Measurements from ENCODE around the gene MARK1.

The MARK1 gene

GRCh38 chr1:220504329-220504728, 23.6 kb upstream of the MARK1 start:
- TF ChIP-seq CTCF (IDR thresholded peaks at IDR 0.05; ENCODE audit: poor library complexity, severe bottlenecking), result no peak
- H3K9me3 ChIP-seq (ENCODE audit: severe bottlenecking), result no peaks in the 10 kb centered on the region
- no peaks in the 10 kb centered on the region for H3K36me3 ChIP-seq (ENCODE audit: low read depth)
- no peak overlapping the region for H3K27ac ChIP-seq (ENCODE audit: poor library complexity, severe bottlenecking)
- DNase-seq (ENCODE audit: low spot score), result no peak
- H3K4me1 ChIP-seq (ENCODE audit: insufficient read depth, poor library complexity, severe bottlenecking), result no peaks in the 10 kb centered on the region
- no peak for ATAC-seq (ENCODE audit: low read depth)
- H3K27me3 ChIP-seq (ENCODE audit: insufficient read depth, poor library complexity, severe bottlenecking), result no peaks in the 10 kb centered on the region
- no peak overlapping the region for H3K4me3 ChIP-seq (ENCODE audit: severe bottlenecking)

GRCh38 chr1:220507085-220507484, 20.9 kb upstream of the MARK1 start:
- no peak for TF ChIP-seq CTCF (IDR thresholded peaks at IDR 0.05; ENCODE audit: poor library complexity, severe bottlenecking)
- Histone ChIP-seq H3K9me3 (ENCODE audit: severe bottlenecking) (no peaks in the 10 kb centered on the region), H3K36me3 (ENCODE audit: low read depth) (no peaks in the 10 kb centered on the region), H3K27ac (ENCODE audit: poor library complexity, severe bottlenecking) (no peak overlapping the region), H3K4me1 (ENCODE audit: insufficient read depth, poor library complexity, severe bottlenecking) (peaks cover 13% of the 10 kb centered on the region), H3K27me3 (ENCODE audit: insufficient read depth, poor library complexity, severe bottlenecking) (no peaks in the 10 kb centered on the region), H3K4me3 (ENCODE audit: severe bottlenecking) (no peak overlapping the region)
- no peak for ATAC-seq (ENCODE audit: low read depth)
- no peak for DNase-seq (ENCODE audit: low spot score)

- DNase-seq (ENCODE audit: low spot score) (no peak), ATAC-seq (ENCODE audit: low read depth) (peak; percentile 95)
- Histone ChIP-seq H3K4me3 (ENCODE audit: severe bottlenecking) (no peak overlapping the region), H3K27me3 (ENCODE audit: insufficient read depth, poor library complexity, severe bottlenecking) (no peaks in the 10 kb centered on the region), H3K4me1 (ENCODE audit: insufficient read depth, poor library complexity, severe bottlenecking) (peaks cover 32% of the 10 kb centered on the region), H3K36me3 (ENCODE audit: low read depth) (no peaks in the 10 kb centered on the region), H3K27ac (ENCODE audit: poor library complexity, severe bottlenecking) (peak overlapping the region; percentile 27), H3K9me3 (ENCODE audit: severe bottlenecking) (no peaks in the 10 kb centered on the region)
- no peak for TF ChIP-seq CTCF (IDR thresholded peaks at IDR 0.05; ENCODE audit: poor library complexity, severe bottlenecking)
Observed at GRCh38 chr1:220511179-220511578, 16.8 kb upstream of the MARK1 start.

- H3K9me3 ChIP-seq (ENCODE audit: severe bottlenecking), result no peaks in the 10 kb centered on the region
- no peak for TF ChIP-seq CTCF (IDR thresholded peaks at IDR 0.05; ENCODE audit: poor library complexity, severe bottlenecking)
- H3K4me1 ChIP-seq (ENCODE audit: insufficient read depth, poor library complexity, severe bottlenecking), result peaks cover 38% of the 10 kb centered on the region
- no peak for DNase-seq (ENCODE audit: low spot score)
- H3K36me3 ChIP-seq (ENCODE audit: low read depth), result no peaks in the 10 kb centered on the region
- no peaks in the 10 kb centered on the region for H3K27me3 ChIP-seq (ENCODE audit: insufficient read depth, poor library complexity, severe bottlenecking)
- no peak for ATAC-seq (ENCODE audit: low read depth)
- H3K27ac ChIP-seq (ENCODE audit: poor library complexity, severe bottlenecking), result peak overlapping the region; percentile 27
- no peak overlapping the region for H3K4me3 ChIP-seq (ENCODE audit: severe bottlenecking)
Observed at GRCh38 chr1:220511785-220512184, 16.2 kb upstream of the MARK1 start.

- H3K9me3 ChIP-seq (ENCODE audit: severe bottlenecking), result no peaks in the 10 kb centered on the region
- no peaks in the 10 kb centered on the region for H3K36me3 ChIP-seq (ENCODE audit: low read depth)
- no peak overlapping the region for H3K4me3 ChIP-seq (ENCODE audit: severe bottlenecking)
- no peaks in the 10 kb centered on the region for H3K27me3 ChIP-seq (ENCODE audit: insufficient read depth, poor library complexity, severe bottlenecking)
- H3K4me1 ChIP-seq (ENCODE audit: insufficient read depth, poor library complexity, severe bottlenecking), result peaks cover 43% of the 10 kb centered on the region
- DNase-seq (ENCODE audit: low spot score), result no peak
- peak overlapping the region; percentile 90 for H3K27ac ChIP-seq (ENCODE audit: poor library complexity, severe bottlenecking)
- no peak for TF ChIP-seq CTCF (IDR thresholded peaks at IDR 0.05; ENCODE audit: poor library complexity, severe bottlenecking)
- no peak for ATAC-seq (ENCODE audit: low read depth)
Observed at GRCh38 chr1:220513834-220514233, 14.1 kb upstream of the MARK1 start.

All from RWPE2 (cell line).